Liver (tissue), 3 donors: Measurements from ENCODE around the gene TP73.

Source experiments
- EGR1 ChIP-seq, 2 donors: IDR thresholded peaks; 2 replicates each; pipeline ENCODE4 v1.6.1; 2016 to 2018; ENCODE audit warnings: antibody characterized with exemption in 2 of 2, low read depth in 2 of 2
- FOXA1 ChIP-seq: IDR thresholded peaks from 2 replicates; pipeline ENCODE4 v1.6.1; 2016; ENCODE audit warnings: antibody characterized with exemption
- GABPA ChIP-seq, 2 donors: IDR thresholded peaks in 1 of 2; conservative IDR thresholded peaks in 1 of 2; 2 replicates each; pipeline ENCODE4 v1.6.1; 2016; ENCODE audit warnings: antibody characterized with exemption in 2 of 2, mild to moderate bottlenecking in 1 of 2, moderate library complexity in 1 of 2
- HNF4G ChIP-seq: IDR thresholded peaks from 2 replicates; pipeline ENCODE4 v1.6.1; 2016; ENCODE audit warnings: antibody characterized with exemption
- MAX ChIP-seq: IDR thresholded peaks from 2 replicates; pipeline ENCODE4 v1.6.1; 2016; ENCODE audit warnings: antibody characterized with exemption
- RAD21 ChIP-seq, 2 donors: IDR thresholded peaks; 2 replicates each; pipeline ENCODE4 v1.6.1; 2016; ENCODE audit warnings: antibody characterized with exemption in 2 of 2, mild to moderate bottlenecking in 2 of 2
- SP1 ChIP-seq: IDR thresholded peaks from 2 replicates; pipeline ENCODE4 v1.6.1; 2018; ENCODE audit warnings: antibody characterized with exemption, mild to moderate bottlenecking
- TAF1 ChIP-seq: conservative IDR thresholded peaks from 2 replicates; pipeline ENCODE4 v1.6.1; 2016; ENCODE audit warnings: antibody characterized with exemption, mild to moderate bottlenecking
- YY1 ChIP-seq: IDR thresholded peaks from 2 replicates; pipeline ENCODE4 v1.6.1; 2016; ENCODE audit warnings: antibody characterized with exemption, mild to moderate bottlenecking
- TF ChIP-seq, protein P1 (sequence below): fragments of 150-350 bp; IDR thresholded peaks from 2 replicates; pipeline ENCODE4 v1.5.1; 2017; ENCODE audit warnings: improper control_type of control experiment, low read depth, low read length; ENCODE audit not compliant: missing input control
- TF ChIP-seq, protein P2 (sequence below): IDR thresholded peaks from 2 replicates; pipeline ENCODE4 v1.6.1; 2016; ENCODE audit warnings: antibody characterized with exemption
- TF ChIP-seq, protein P3 (sequence below): IDR thresholded peaks from 2 replicates; pipeline ENCODE4 v1.6.1; 2016; ENCODE audit warnings: antibody characterized with exemption, mild to moderate bottlenecking
- donor health status: healthy.
- donor health status: healthy.

GRCh38 chr1:3639397-3639911 lies 12.9 kb upstream of the TP73 start:
- TF ChIP-seq YY1 (no peak), FOXA1 (no peak), MAX (no peak), GABPA (IDR thresholded peaks at IDR 0.05 in 1 of 2, conservative IDR thresholded peaks at IDR 0.05 in 1 of 2) (no peak), TAF1 (no peak), RAD21 (IDR thresholded peaks at IDR 0.05) (no peak), HNF4G (no peak), EGR1 (IDR thresholded peaks at IDR 0.05; ENCODE audit: low read depth in 2 of 2) (no peak), SP1 (no peak)
- TF ChIP-seq, protein P1, sequence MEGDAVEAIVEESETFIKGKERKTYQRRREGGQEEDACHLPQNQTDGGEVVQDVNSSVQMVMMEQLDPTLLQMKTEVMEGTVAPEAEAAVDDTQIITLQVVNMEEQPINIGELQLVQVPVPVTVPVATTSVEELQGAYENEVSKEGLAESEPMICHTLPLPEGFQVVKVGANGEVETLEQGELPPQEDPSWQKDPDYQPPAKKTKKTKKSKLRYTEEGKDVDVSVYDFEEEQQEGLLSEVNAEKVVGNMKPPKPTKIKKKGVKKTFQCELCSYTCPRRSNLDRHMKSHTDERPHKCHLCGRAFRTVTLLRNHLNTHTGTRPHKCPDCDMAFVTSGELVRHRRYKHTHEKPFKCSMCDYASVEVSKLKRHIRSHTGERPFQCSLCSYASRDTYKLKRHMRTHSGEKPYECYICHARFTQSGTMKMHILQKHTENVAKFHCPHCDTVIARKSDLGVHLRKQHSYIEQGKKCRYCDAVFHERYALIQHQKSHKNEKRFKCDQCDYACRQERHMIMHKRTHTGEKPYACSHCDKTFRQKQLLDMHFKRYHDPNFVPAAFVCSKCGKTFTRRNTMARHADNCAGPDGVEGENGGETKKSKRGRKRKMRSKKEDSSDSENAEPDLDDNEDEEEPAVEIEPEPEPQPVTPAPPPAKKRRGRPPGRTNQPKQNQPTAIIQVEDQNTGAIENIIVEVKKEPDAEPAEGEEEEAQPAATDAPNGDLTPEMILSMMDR, result no peak
- TF ChIP-seq, protein P2, sequence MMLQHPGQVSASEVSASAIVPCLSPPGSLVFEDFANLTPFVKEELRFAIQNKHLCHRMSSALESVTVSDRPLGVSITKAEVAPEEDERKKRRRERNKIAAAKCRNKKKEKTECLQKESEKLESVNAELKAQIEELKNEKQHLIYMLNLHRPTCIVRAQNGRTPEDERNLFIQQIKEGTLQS, result no peak
- TF ChIP-seq, protein P3, sequence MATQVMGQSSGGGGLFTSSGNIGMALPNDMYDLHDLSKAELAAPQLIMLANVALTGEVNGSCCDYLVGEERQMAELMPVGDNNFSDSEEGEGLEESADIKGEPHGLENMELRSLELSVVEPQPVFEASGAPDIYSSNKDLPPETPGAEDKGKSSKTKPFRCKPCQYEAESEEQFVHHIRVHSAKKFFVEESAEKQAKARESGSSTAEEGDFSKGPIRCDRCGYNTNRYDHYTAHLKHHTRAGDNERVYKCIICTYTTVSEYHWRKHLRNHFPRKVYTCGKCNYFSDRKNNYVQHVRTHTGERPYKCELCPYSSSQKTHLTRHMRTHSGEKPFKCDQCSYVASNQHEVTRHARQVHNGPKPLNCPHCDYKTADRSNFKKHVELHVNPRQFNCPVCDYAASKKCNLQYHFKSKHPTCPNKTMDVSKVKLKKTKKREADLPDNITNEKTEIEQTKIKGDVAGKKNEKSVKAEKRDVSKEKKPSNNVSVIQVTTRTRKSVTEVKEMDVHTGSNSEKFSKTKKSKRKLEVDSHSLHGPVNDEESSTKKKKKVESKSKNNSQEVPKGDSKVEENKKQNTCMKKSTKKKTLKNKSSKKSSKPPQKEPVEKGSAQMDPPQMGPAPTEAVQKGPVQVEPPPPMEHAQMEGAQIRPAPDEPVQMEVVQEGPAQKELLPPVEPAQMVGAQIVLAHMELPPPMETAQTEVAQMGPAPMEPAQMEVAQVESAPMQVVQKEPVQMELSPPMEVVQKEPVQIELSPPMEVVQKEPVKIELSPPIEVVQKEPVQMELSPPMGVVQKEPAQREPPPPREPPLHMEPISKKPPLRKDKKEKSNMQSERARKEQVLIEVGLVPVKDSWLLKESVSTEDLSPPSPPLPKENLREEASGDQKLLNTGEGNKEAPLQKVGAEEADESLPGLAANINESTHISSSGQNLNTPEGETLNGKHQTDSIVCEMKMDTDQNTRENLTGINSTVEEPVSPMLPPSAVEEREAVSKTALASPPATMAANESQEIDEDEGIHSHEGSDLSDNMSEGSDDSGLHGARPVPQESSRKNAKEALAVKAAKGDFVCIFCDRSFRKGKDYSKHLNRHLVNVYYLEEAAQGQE, result no peak
